HUES64 (cell line): ENCODE data around the gene KCNQ1.

Experiments
- H3K27ac ChIP-seq: 2 replicates; pipeline ENCODE4 v1.7.0; 2013; ENCODE audit warnings: low read depth, low read length, inconsistent platforms
- H3K27me3 ChIP-seq: 2 replicates; pipeline ENCODE4 v1.6.1; 2013; ENCODE audit warnings: mild to moderate bottlenecking, low read length; ENCODE audit not compliant: insufficient read depth
- H3K36me3 ChIP-seq: 2 replicates; pipeline ENCODE4 v1.6.1; 2013; ENCODE audit warnings: mild to moderate bottlenecking, low read length; ENCODE audit not compliant: insufficient read depth
- H3K4me1 ChIP-seq: 2 replicates; pipeline ENCODE4 v1.6.1; 2013; ENCODE audit warnings: mild to moderate bottlenecking, low read length, moderate library complexity; ENCODE audit not compliant: insufficient read depth
- H3K4me3 ChIP-seq: 2 replicates; pipeline ENCODE4 v1.5.1; 2013; ENCODE audit warnings: mild to moderate bottlenecking, low read length, moderate library complexity
- H3K9ac ChIP-seq: 2 replicates; pipeline ENCODE4 v1.6.1; 2013; ENCODE audit warnings: mild to moderate bottlenecking, low read depth, low read length
- H3K9me3 ChIP-seq: 2 replicates; pipeline ENCODE4 v1.6.1; 2013; ENCODE audit warnings: low read depth, low read length; ENCODE audit not compliant: insufficient read depth
- WGBS: fragments of 150-250, 120-280 bp; methylation state at CpG from one replicate; pipeline ENCODE4 v1.1.7; 2013; ENCODE audit warnings: missing lambda C conversion rate; 5-methylcytosine and 5-hydroxymethylcytosine counted together

KCNQ1 gene

DNA sequence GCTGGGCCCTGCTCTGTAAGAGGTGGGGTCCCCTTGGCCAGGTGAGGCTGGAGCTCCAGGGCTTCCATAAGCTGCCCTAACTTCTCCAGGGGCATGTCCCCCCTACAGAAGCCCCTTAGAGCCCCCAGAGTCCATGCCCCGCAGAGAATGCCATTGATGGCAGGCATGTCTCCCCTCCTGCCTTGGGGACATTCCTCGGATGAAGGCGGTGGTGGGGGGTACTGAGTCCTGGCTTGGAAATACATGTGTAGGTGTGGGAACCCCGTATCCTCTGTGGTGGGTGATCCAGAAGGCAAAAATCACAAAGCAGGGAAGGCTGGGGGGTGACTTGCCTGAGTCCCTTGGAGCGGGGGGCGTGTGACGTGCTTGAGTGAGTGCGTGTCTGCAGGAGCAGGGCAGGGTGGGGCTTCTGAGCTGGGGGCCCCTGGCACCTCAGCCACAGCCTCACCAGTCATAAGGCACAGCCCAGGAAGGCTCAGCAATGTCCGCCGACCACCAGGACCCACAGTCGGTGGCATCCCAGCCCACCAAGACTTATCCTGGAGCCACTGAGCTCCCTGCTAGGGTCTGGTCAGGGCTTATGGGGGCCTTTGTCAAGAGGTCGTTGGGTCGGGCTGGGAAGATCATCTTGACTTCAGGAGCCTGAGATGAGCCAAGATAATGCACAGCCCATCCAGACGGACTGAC, 324.7 kb downstream of the KCNQ1 start:
- no peak overlapping the region for H3K27ac ChIP-seq
- no peak overlapping the region for H3K4me3 ChIP-seq
- 0 out of 2 replicates have a peak, but pooled peaks cover 3% of the 10 kb centered on the region for H3K9me3 ChIP-seq
- no peak overlapping the region for H3K9ac ChIP-seq
- peaks cover 71% of the 10 kb centered on the region for H3K27me3 ChIP-seq
- H3K36me3 ChIP-seq: no peaks in the 10 kb centered on the region
- H3K4me1 ChIP-seq: no peaks in the 10 kb centered on the region
- 94% methylated on average over 14 of the region's 14 CpGs for WGBS

GRCh38 chr11:2770096-2770751, 325.4 kb downstream of the KCNQ1 start:
- 0 out of 2 replicates have a peak, but pooled peaks cover 3% of the 10 kb centered on the region for H3K9me3 ChIP-seq
- no peaks in the 10 kb centered on the region for H3K4me1 ChIP-seq
- H3K27ac ChIP-seq: no peak overlapping the region
- H3K27me3 ChIP-seq: peaks cover 76% of the 10 kb centered on the region
- 92% methylated on average over 13 of the region's 13 CpGs for WGBS
- no peak overlapping the region for H3K9ac ChIP-seq
- no peak overlapping the region for H3K4me3 ChIP-seq
- H3K36me3 ChIP-seq: no peaks in the 10 kb centered on the region

- Histone ChIP-seq H3K27me3 (peaks cover 72% of the 10 kb centered on the region), H3K4me3 (no peak overlapping the region), H3K4me1 (no peaks in the 10 kb centered on the region), H3K9me3 (no peaks in the 10 kb centered on the region), H3K27ac (no peak overlapping the region), H3K36me3 (no peaks in the 10 kb centered on the region), H3K9ac (no peak overlapping the region)
- WGBS: 93% methylated on average over 9 of the region's 9 CpGs
Observed at GRCh38 chr11:2770761-2771301, 326.0 kb downstream of the KCNQ1 start.

DNA sequence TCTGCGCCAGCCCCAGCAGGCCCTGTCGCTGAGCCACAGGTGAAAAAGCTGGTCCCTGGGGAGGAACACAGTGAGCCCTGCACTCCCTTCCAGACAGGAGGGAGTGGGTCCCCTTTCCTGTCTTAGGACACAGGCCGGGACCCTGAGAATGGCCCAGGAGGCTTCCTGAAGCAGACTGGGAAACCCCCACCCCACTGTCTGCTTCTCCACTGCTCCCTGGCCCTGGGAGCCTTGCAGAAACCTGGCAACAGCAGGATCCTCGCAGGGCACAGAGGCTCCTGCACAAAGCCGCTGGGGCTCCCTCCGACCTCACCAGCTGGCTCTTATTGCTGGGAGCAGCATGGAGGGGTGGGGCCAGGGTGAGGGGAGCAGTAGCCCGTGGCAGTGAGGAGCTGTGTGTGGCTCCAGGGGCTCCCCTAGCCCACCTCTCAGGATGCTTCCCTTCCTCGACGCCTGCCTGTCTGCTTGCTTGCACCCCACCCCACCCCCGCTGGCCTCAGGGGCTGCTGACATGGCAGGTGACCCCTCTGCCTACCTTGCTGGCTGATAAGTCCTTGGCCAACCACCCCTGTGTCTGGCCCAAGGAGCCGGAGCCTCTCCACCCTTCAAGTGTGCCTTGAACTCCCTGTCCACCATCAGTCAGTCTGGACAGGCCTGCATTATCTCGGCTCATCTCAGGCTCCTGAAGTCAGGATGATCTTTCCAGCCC, 327.1 kb downstream of the KCNQ1 start:
- Histone ChIP-seq H3K27ac (no peak overlapping the region), H3K4me3 (no peak overlapping the region), H3K9ac (no peak overlapping the region), H3K4me1 (no peaks in the 10 kb centered on the region), H3K36me3 (no peaks in the 10 kb centered on the region), H3K27me3 (peaks cover 65% of the 10 kb centered on the region), H3K9me3 (no peaks in the 10 kb centered on the region)
- WGBS: 87% methylated on average over 12 of the region's 12 CpGs

DNA sequence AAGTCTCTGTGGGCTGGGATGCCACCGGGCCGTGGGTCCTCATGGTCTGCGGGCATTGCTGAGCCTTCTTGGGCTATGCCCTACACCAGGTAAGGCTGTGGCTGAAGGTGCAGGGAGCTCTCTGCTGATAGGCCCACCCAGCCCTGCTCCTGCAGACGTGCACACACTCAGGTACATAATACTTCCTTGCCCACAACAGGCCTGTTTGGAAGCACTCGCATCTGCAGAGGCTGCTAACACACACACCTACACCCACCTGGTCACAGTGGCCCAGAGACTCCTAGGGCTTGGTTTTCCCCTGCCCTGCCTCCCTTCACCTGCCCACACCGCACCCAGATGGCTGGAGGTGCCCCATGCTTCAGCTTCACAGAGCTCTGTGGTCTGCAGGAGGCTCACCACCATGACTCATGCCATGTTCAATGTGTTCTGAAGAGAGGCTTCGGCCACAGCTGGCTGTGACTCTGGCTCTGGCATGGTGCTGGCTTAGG, 327.8 kb downstream of the KCNQ1 start:
- Histone ChIP-seq H3K9ac (no peak overlapping the region), H3K4me3 (no peak overlapping the region), H3K27ac (no peak overlapping the region), H3K27me3 (peaks cover 64% of the 10 kb centered on the region), H3K36me3 (no peaks in the 10 kb centered on the region), H3K4me1 (no peaks in the 10 kb centered on the region), H3K9me3 (no peaks in the 10 kb centered on the region)
- WGBS: 89% methylated on average over 7 of the region's 7 CpGs

GRCh38 chr11:2774173-2775082, 329.6 kb downstream of the KCNQ1 start:
- H3K4me3 ChIP-seq: no peak overlapping the region
- H3K4me1 ChIP-seq: no peaks in the 10 kb centered on the region
- H3K27ac ChIP-seq: no peak overlapping the region
- H3K9ac ChIP-seq: no peak overlapping the region
- WGBS: 90% methylated on average over 13 of the region's 13 CpGs
- H3K27me3 ChIP-seq: peaks cover 51% of the 10 kb centered on the region
- no peaks in the 10 kb centered on the region for H3K9me3 ChIP-seq
- no peaks in the 10 kb centered on the region for H3K36me3 ChIP-seq

- H3K27ac ChIP-seq: no peak overlapping the region
- no peaks in the 10 kb centered on the region for H3K9me3 ChIP-seq
- no peaks in the 10 kb centered on the region for H3K4me1 ChIP-seq
- WGBS: 94% methylated on average over 5 of the region's 5 CpGs
- no peak overlapping the region for H3K9ac ChIP-seq
- H3K27me3 ChIP-seq: peaks cover 47% of the 10 kb centered on the region
- no peak overlapping the region for H3K4me3 ChIP-seq
- no peaks in the 10 kb centered on the region for H3K36me3 ChIP-seq
Observed at GRCh38 chr11:2775083-2775625, 330.3 kb downstream of the KCNQ1 start.

GRCh38 chr11:2775626-2776350, 331.0 kb downstream of the KCNQ1 start:
- H3K4me1 ChIP-seq: no peaks in the 10 kb centered on the region
- no peak overlapping the region for H3K27ac ChIP-seq
- peaks cover 41% of the 10 kb centered on the region for H3K27me3 ChIP-seq
- WGBS: 94% methylated on average over 27 of the region's 29 CpGs
- no peak overlapping the region for H3K9ac ChIP-seq
- H3K36me3 ChIP-seq: no peaks in the 10 kb centered on the region
- no peaks in the 10 kb centered on the region for H3K9me3 ChIP-seq
- no peak overlapping the region for H3K4me3 ChIP-seq

- no peaks in the 10 kb centered on the region for H3K9me3 ChIP-seq
- no peak overlapping the region for H3K27ac ChIP-seq
- H3K4me3 ChIP-seq: no peak overlapping the region
- no peak overlapping the region for H3K9ac ChIP-seq
- H3K36me3 ChIP-seq: no peaks in the 10 kb centered on the region
- H3K27me3 ChIP-seq: peaks cover 35% of the 10 kb centered on the region
- WGBS: 92% methylated on average over 19 of the region's 19 CpGs
- H3K4me1 ChIP-seq: no peaks in the 10 kb centered on the region
Observed at GRCh38 chr11:2776351-2777061, 331.7 kb downstream of the KCNQ1 start.
